Tongue (tissue), 2 donors: ENCODE data around the gene KIDINS220. TPM values are rescaled to one million over a fixed set of nuclear protein-coding genes. Genes with fewer than 3 reads are reported as not detected.
A peak's percentile ranks its signal among the peaks of the same experiment; 100 is the strongest.
"Not testable (repeated sequence)": the region's sequence is repeated elsewhere in the genome, so short reads cannot be mapped to it uniquely, and the experiment has no call there.

Experiments
- DNase-seq: peaks from one replicate; pipeline ENCODE4 v3.0.0-alpha.2; 2015
- total RNA-seq: library from RNA; depleted of rRNA; stranded (reverse); fragments of >200 nt; gene quantifications from one replicate; pipeline ENCODE4 v1.2.3, GENCODE V29; 2014

KIDINS220 gene
- total RNA-seq, 1 donor from 2014 or later: 143 TPM

GRCh38 chr2:8754106-8754776 is 83.2 kb downstream of the KIDINS220 start:
- peak; percentile 55 for DNase-seq

- DNase-seq: peak; percentile 19
Measured at GRCh38 chr2:8753609-8754008, 83.8 kb downstream of the KIDINS220 start.

DNA sequence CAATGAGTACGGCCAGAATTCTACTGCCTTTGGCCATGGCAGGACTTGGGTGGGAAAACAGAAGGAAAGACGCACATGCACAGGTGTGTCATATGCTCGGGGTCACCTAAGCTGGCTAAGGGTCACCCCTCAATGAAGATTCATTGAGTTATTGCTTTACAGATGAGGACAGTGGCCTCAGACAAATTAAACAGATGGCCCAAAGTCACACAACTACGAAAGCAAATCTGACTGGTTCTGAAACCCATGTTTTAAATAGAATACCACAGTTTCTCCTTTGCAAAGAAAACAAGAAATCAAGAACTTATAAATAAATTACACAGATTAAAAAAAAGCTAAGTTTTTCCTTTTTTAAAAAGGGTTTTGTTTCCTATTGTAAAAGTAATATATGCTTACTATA is 85.0 kb downstream of the KIDINS220 start:
- no peak for DNase-seq

GRCh38 chr2:8750221-8750620 is 87.2 kb downstream of the KIDINS220 start:
- DNase-seq: no peak

DNA sequence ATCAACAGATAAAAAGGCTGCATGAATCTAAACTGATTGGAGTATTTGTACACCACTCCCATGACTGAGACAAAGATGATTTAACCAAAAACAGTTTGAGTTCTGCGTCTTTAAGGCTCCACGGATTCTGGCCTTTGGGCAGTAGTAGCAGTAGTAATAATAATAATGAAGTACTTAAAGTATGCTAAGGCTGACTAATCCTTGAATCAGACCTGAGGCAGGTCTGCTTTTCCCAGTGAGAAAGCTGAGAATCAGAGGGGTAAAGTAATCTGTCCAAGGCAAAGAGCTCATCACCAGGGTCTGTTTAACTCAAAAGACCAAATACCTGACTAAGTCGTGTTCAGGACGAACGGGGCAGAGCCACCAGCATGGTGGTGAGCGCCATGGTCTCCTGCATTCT is 94.2 kb downstream of the KIDINS220 start:
- no peak for DNase-seq

GRCh38 chr2:8740136-8740535 is 97.3 kb downstream of the KIDINS220 start:
- no peak for DNase-seq

DNA sequence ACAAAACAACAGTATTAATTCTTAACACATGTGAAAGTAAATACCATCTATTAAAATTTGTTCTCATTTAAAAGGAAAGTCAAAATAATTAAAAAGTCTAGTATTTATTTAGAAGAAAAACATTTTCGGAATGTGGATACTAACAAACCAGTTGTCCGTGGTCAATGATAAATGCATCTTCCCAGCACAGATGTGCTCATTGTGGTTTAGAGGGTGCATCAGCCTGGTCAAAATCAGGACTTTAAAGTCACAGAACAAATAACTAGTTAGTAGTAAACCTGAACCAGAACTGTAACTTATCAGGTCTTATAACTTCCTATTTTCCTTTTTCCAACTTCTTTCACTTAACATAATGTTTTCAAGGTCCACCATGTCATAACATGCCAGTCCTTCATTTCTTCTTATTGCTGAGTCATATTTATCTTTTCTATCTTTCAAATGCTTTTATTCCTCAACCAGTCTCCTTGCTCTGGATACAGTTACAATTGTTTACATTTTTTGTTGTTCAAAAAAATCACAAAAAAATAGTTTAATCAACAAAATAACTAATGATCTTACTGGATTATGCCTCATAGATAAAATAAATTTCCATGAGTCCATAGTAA is 99.7 kb downstream of the KIDINS220 start:
- DNase-seq: no peak

DNA sequence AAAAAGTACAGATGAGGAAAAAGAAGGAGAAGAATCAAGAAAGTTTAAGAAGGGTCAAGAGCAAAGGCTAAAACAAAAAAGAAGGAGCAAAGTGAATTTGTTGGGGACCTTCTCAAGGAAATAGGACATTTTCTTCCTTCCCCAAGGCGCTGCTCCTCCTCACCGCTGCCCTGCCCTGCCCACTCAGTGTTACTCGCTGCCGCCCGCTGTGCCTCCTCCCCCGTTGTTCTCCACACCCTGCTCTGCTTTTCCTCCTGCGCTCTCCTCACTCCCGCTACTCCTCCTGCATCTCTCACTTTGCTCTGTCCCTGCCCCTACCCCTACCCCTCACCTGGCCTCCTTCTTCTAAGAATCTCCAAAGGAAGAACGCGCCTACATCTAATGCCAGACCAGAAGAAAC is 104.8 kb downstream of the KIDINS220 start:
- DNase-seq: no peak

DNA sequence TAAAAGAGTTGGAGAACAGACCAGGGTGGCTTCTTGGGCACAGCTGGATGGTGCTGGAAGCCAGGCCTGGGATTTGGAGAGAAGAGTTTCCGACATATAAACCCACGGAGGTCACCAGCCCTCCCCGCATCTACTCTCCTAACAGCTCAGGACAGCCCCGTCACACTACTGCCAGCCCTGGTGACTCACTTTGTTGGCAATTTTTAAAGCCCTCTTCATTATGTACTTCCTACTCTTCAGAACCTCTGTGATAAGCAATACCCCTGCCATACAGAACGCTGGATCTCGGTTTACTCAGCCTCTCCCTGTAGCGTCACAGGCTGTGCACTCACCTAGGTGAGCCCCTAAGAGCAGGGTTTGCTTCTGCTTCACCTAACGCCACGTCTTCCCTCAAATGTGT is 107.5 kb downstream of the KIDINS220 start:
- no peak for DNase-seq

GRCh38 chr2:8729101-8729500 is 108.3 kb downstream of the KIDINS220 start:
- DNase-seq: not testable (repeated sequence)

GRCh38 chr2:8728305-8729015 is 109.0 kb downstream of the KIDINS220 start:
- no peak for DNase-seq

GRCh38 chr2:8725838-8726237 is 111.6 kb downstream of the KIDINS220 start:
- no peak for DNase-seq

DNA sequence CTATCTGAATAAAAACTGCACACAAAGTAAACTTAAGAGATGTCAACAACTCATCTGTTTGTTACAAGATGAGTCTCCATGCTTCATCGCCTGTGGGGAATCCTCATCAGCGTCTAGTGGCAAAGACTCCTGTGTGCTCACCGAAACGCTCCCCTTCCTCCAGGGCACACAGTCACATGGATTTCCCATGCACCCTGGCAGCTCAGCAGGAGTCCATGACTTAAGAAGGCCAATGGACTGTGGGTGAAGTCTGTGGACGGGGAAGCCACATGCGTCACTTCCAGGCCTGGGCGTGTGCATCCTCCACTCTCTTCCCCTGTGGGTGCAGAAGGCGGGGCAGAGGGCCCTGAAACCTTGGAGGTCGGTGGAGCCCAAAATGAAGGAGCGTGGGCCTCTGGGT is 114.4 kb downstream of the KIDINS220 start:
- no peak for DNase-seq

DNA sequence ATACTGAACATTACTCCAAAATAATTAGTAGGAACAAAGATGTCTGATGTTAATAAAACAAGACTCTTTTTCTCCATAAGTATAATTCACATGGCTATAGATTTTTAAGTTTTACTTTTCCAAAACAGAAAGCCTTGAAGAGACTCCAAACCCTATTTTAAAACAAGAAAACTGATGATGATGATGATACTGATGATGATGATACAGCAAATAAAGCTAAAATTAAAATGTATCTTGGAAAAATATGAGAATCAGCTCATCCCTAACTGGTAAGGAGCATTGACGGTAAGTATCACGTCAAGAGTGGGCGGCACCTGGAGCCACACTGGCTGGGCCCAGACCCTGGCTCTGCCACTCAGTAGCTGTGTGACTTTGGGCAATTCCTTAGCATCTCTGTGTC is 116.0 kb downstream of the KIDINS220 start:
- no peak for DNase-seq

DNA sequence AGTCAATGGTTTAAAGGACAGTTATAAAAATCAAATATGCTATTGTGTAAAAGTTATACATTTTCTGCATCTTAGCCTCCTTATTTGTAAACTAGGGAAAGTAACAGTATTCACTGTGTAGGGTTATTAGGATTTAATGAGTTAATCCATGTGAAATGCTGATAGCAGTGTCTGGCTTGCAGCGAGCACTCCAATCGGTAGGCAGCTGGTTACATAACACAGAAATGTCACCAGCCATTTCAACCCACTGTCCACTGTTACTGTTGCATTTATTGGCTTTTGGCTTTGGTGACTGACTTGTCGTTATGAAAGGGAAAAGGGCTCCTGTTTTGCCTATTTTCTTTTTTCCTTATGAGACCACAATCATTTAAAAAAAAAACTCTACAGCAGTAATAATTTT is 116.7 kb downstream of the KIDINS220 start:
- no peak for DNase-seq

DNA sequence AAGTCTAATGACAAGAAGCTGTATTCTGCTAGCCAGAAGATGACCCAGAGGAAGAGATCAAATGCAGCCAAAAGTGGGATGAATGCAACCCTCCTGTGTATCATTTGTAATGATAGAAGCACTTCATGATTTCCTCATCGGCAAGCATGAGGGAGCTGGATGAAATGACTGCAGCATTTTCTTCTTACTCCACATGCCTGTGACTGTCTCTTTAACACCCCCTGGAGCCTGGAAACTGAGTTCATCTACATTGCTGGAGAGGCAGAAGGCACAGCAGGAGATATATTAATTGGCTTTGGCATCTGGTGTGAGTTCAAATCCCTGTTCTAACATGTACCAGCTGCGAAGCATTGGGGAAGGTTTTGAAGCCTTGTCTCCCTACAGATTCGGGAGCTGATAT is 117.9 kb downstream of the KIDINS220 start:
- no peak for DNase-seq

GRCh38 chr2:8714971-8715370 is 122.4 kb downstream of the KIDINS220 start:
- no peak for DNase-seq

- DNase-seq: no peak
Measured at GRCh38 chr2:8714283-8714682, 123.1 kb downstream of the KIDINS220 start.

DNA sequence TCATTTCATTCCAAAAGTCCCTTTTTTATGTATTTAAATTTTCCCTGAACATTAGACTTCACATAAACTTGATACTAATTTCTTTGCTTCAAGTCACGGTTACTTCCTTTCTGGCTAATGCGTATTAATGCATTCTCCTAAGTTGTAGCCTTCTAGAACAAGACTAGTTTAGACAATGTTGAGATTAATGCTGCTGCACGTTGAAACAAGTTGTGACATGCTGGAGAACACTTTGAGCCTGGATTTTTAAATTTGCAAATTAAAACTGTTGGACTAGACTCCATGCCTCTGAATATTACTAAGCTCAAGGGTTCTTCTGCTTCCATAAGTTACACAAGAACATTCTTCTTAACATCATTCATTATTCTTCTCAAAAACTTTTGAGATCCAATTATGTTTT is 126.5 kb downstream of the KIDINS220 start:
- DNase-seq: no peak

DNA sequence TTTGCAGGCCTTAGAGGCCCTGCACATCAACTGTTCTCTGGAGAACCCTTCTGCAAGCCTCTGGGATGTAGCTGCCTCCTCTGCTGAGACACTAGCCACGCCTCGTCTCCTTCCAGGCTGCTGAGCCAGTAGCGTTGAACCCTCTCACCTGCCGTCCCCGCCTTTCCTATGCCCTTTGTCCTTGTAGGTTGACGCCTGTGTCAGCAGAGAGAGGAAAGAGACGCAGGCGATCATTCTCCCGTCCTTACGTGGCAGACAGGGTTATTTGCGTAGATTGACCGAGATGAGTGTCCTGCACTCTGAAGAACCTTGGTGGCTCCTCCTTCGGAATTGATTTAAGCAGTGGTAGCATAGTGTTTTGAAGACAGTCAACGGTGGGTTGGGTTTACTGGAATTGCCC is 127.8 kb downstream of the KIDINS220 start:
- DNase-seq: no peak

- no peak for DNase-seq
Measured at GRCh38 chr2:8704906-8705305, 132.5 kb downstream of the KIDINS220 start.

GRCh38 chr2:8701681-8702379 is 135.6 kb downstream of the KIDINS220 start:
- no peak for DNase-seq

DNA sequence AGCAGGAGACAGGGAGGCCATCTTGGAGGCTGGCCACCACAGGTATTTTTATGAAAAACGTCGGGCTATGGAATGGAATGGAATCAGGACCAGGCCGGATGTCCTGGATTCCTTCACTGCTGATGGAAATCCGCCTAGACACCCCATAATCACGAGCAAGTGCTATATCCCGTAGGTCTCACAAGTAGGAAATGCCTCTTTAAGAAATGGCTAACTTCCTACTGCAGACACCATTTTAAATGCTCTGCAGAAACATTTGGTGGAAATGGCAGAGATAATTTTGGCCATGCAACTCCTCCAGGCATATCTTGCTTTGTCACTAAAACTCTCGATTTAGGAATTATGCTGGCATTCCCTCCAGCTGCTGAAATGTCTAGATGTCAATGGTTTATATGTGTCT is 137.6 kb downstream of the KIDINS220 start:
- no peak for DNase-seq
